ENCODE data around the gene TRIM2.

TRIM2 gene

GRCh38 chr4:153342751-153343552 is 138.7 kb downstream of the TRIM2 start:
- no peak for DNase-seq

DNA sequence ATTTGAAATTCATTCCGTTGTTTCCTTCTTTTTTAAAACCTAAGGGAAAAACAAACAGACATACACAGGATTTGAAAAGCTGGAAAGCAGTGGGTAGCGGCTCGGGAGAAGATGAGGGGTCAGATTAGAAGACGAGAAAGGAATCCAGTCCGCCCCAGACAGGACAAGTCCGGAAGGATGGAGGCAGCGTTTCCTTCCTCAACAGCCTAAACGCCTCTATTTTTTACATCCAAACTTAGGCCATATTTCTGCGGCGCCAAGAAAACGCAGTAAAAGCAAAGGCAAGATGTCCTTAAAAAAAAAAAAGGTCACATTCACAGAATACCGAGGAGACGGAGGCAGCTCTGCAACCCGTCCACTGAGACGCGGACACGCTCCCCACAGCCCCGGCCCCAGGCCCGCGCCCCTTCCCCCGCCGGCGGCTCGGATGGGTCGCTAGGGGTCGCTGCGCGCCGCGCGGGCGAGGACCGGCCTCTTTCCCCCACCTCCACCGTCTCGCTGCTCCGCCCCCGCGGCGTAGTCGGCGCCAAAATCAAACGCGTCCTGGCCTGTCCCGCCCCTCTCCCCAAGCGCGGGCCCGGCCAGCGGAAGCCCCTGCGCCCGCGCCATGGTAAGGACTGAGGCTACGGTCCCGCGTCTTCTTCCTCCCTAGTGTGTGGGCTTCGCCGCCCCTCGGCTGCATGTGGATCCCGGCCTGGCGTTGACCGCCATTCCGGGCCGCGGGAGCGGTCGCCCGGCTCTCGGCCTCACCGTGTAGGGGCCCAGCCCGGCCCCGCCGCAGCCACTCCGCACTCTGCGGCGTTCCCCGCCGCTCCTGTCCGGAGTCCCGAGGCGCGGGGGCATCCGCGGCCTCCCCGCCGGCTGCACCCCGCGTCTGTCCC is 140.1 kb downstream of the TRIM2 start, which contains the start of gene MND1:
Gene MND1, plus strand, starts transcription at position 558 of the 881 bp plus-strand sequence. Its CDS starts 50 bp downstream, at position 608.
- peak; percentile 68 to 72 for DNase-seq

- DNase-seq = peak; percentile 21 to 33
Observed at GRCh38 chr4:153345012-153345981, 141.1 kb downstream of the TRIM2 start.

DNA sequence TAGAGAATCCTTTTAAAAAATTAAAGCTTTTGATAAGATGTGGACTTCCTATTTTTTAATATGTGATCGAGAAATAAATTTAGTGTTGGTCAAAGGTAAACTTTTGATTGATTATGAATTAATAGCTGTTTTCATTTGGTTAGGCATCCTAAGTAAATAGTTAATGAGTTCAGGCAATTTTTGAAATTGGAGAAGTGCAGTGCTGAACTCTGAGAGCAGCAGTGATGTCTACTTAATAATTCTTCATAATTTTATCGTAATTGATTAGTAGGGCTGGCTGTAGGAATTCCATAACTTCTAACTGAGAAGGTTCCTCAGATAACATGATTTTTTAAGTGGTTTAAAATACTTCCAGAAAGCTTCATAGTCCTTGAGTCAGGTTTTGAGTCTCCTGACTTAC is 141.8 kb downstream of the TRIM2 start:
- no peak for DNase-seq

DNA sequence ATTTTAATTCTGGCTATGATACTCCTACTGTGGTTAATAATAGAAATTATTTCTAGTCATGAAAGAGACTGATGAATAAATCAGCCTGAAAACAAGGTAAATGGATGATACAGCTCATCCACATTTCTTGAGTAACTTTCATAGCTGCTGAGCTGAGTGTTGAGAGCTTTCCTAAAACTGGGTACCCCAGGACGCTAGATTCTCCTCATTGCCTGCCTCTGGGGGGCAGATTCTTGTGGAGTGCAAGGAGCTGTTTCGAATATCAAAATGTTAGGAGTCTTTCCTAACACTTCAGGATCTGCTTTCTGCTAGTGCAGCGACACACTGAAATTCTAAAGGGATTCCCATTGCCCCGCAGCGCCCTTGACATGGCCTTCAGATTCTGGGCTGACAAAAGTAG is 142.3 kb downstream of the TRIM2 start:
- no peak for DNase-seq

DNA sequence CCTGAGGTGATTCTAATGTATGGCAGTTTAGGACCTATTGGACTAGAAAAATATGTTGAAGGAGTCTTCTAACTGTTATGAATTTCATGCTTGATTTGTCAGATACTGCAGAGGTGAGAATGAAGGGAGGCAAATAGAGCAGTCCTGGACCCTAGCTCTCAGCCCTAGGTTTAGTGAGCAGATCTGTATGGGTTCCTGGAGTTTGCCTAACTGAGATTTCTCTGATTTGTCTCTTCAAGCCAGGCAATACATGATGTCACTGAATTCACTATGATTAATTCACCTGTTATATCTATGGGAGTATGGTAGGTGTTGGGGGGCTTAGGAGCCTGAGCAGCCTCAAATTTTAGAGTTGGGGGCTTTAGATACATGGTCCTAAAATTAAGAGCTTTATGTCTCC is 142.9 kb downstream of the TRIM2 start:
- DNase-seq = no peak

DNA sequence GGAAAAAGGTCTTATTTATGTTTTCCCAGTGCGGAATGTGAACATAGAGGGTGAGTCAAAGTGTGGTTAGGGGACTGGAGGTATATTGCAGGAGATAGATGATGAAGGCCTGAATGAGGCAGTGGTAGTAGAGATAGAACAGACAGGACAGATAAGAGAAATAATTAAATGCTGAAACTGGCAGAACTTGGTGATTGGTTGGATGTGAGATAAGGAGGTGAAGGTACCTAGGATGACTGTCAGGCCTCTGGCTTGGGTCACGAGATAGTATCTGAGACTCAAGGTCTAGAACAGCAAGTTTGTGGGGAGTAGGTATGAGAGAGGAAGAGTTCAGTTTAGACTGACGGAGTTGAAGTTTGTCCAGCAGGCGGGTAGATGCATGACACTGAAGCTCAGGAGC is 143.8 kb downstream of the TRIM2 start:
- no peak for DNase-seq

DNA sequence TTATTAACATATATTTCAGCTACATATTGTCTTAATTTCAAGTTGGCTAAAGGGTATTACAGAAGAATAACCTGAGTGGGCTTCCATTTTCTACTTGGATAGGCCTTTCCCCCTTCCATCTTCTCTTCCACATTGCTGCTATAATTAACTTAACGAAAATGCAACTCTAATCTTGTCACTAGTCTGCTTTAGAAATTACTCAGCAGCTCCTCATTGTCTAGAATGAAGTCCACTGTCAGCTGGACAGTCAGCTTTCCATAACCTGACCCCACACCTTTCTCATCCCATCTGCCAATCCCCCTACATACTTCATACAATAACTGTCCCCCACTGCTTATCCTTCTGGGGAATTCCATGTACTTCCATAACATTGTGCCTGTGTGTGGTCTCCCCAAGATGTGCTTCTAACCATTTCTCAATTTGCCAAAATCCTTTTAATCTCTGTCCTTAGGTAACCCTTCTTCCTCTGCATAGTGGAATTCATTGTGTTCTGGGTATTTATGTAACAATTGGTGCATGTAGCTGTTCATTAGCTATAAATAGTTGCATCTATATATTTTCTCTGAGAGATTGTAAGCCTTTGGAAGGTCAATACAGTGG is 145.1 kb downstream of the TRIM2 start:
- no peak for DNase-seq

GRCh38 chr4:153362184-153362583 is 157.9 kb downstream of the TRIM2 start:
- DNase-seq = no peak

DNA sequence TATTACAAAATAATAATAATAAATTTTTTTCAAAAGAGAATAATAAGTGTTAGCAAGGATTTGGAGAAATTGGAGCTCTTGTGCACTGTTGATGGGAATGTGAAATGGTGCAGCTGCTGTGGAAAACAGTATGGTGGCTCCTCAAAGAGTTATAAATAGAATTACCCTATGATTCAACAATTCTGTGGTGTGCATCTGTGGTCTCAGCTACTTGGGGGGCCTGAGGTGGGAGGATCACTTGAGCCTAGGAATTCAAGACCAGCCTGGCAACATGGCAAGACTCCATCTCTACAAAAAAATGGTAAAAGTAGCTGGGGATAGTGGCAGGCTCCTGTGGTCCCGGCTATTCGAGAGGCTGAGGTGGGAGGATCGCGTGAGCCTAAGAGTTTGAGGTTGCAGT is 159.8 kb downstream of the TRIM2 start:
- DNase-seq = no peak

DNA sequence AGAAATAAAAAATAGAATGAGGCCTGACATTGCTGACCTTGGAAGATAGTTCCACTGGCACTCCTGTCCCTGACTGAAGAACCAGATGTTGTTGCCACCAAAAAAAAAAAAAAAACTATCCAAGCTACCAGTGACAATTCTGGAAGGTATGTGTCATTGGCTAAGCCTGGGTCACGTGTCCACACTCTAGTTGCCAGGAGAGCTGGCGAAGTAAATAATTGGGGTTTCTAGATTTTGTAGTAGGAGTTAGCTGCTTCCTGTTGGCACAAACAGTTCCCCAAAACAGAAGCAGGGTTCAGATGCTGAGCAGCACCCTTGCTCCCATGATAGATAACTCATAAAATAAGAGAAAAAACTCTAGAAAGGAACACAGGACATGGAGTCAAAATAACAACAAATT is 160.8 kb downstream of the TRIM2 start:
- DNase-seq = peak in 1 of 2 donors; percentile 71

GRCh38 chr4:153366486-153366885 is 162.2 kb downstream of the TRIM2 start:
- no peak for DNase-seq

DNA sequence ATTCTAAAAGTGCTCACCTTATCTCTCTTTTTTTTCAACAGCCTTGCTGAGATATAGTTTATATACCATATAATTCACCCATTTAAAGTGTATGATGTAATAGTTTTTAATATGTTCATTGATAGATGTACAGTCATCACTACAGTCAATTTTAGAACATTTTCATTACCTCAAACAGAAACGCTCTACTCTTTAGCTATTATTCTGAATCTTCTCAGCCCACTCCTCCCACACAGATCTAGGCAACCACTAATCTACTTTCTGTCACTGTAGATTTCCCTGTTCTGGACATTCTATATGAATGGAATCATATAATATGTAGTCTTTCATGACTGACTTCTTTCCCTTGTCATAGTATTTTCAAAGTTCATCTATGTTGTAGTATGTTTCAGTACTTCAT is 162.8 kb downstream of the TRIM2 start:
- no peak for DNase-seq

- DNase-seq = no peak
Observed at GRCh38 chr4:153369021-153369420, 164.8 kb downstream of the TRIM2 start.

DNA sequence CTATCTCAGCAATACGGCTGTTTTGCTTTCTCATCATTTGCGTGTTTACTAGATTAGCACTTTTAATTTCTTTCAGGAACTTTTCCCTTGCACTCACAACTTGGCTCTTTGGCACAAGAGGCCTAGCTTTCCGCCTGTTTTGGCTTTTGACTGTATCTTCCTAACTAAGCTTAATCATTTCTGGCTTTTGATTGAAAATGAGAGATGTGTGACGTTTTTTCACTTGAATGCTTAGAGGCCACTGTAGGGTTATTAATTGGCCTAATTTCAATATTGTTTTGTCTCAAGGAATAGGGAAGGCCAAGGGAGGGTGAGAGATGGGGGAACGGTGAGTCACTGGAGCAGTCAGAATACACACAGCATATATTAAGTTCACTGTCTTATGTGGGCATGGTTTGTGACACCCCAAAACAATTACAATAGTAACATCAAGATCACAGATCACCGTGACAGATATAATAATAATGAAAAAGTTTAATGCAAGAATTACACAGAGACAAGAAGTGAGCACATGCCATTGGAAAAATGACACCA is 167.5 kb downstream of the TRIM2 start:
- no peak for DNase-seq

- DNase-seq = no peak
Observed at GRCh38 chr4:153372967-153373562, 168.8 kb downstream of the TRIM2 start.

DNA sequence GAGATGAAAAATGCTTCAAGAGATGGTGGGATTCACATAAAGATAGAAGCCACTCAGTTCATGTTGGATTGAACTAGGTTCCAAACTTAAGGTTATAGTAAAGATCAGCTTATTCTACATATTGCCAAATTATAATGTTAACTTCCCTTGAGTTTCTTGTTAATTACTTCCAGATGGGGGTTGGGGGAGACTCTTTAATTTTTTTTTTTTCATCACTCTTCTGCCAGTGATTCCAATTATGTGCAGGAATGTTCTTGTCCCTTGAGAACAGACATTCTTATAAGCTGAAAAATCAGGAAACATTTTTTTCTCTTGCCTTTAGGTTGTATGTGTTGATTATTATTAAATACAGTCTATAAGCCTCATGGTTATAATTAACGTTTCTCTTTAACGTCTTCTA is 170.2 kb downstream of the TRIM2 start:
- DNase-seq = no peak

DNA sequence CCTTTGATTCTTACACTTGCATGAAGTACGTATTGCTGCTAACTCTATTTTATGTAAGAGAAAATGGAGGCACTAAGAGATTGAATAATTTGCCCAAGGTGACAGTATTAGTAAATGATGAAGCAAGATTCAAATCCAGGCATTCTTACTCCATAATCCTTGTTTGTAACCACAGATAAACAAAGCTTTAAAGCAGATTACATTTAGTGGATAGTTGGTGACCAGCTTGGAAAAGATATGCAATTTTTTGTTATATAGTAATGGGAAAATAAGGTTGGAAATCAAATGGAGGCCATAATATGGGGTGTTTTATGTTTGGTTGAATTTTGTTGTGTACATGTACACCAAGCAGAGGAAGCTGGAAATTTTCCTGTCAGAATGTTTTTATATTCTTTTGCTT is 171.1 kb downstream of the TRIM2 start:
- DNase-seq = no peak

DNA sequence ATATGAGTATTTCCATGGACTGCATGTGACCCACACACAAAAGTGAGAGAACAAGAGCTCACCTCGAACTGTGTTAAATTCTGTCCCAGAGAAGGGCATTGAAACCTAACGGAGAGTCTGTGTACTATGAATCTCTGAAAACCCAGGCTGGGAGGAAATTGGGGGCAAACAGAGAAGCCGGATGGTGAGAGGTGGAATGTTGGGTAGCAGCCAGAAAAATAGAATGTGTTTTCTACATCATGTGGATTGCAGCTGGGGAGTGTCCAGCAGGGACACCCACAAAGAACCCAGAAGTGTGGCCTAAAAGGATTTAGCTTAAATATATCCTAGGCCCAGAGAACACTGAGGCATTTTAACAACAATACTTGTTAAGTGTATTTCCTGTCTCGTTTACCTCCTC is 178.9 kb downstream of the TRIM2 start:
- no peak for DNase-seq

DNA sequence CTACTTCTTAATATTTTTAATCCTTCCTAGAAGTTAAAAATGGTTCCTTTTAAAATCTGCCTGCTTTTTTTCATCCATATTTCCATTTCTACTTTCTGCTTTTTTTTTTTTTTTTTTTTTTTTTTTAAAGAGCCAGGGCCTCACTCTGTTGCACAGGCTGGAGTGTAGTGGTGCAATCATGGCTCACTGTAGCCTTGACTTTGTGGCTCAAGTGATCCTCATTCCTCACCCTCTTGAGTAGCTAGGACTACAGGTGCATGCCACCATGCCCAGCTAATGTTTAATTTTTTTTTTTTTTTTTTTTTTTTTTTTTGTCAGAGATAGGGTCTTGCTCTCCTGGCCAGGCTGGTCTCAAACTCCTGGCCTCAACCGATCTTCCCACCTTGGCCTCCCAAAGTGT is 179.9 kb downstream of the TRIM2 start:
- DNase-seq = no peak

- DNase-seq = no peak
Observed at GRCh38 chr4:153385784-153386183, 181.5 kb downstream of the TRIM2 start.

- no peak for DNase-seq
Observed at GRCh38 chr4:153387981-153388380, 183.7 kb downstream of the TRIM2 start.

Data from bone marrow (tissue), 2 donors.